Measurements from ENCODE around the gene SLC6A12.

The SLC6A12 gene

DNA sequence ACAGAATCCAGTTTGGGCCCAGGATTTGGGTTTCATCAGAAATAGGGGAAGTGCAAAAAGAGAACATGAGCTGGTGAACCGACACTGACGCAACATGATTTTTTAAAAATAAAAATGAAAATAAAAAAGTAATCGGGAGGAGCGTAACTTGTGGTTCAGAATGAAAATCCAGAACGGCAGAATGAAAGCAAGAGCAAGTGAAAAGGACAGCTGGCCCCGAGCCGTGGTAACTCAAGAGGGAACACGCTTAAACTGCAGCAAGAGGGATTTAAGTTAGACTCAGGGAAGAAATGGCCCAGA lies 1.6 kb downstream of the SLC6A12 start:
- H3K36me3 Mint-ChIP-seq (ENCODE audit: low read depth), result no peaks in the 10 kb centered on the region
- H3K27me3 Mint-ChIP-seq (ENCODE audit: low read depth), result peaks cover 41% of the 10 kb centered on the region
- H3K27ac Mint-ChIP-seq, result peak overlapping the region; percentile 85 to 94 (median 91)
- H3K4me3 Mint-ChIP-seq, result peak overlapping the region in 1 of 3 experiments; percentile 10
- peaks cover 38% of the 10 kb centered on the region for H3K4me1 Mint-ChIP-seq
- no peak for TF ChIP-seq CTCF (IDR thresholded peaks at IDR 0.05; ENCODE audit: unreplicated experiment in 3 of 3)
- H3K9me3 Mint-ChIP-seq, result no peaks in the 10 kb centered on the region

GRCh38 chr12:211639-212414 lies 2.1 kb downstream of the SLC6A12 start:
- no peak for TF ChIP-seq CTCF (IDR thresholded peaks at IDR 0.05; ENCODE audit: unreplicated experiment in 3 of 3)
- Mint-ChIP-seq H3K4me3 (peak overlapping the region in 1 of 3 experiments; percentile 10), H3K36me3 (ENCODE audit: low read depth) (no peaks in the 10 kb centered on the region), H3K4me1 (peaks cover 38% of the 10 kb centered on the region), H3K9me3 (no peaks in the 10 kb centered on the region), H3K27me3 (ENCODE audit: low read depth) (peaks cover 36% of the 10 kb centered on the region), H3K27ac (peak overlapping the region; percentile 82 to 91 (median 85))

DNA sequence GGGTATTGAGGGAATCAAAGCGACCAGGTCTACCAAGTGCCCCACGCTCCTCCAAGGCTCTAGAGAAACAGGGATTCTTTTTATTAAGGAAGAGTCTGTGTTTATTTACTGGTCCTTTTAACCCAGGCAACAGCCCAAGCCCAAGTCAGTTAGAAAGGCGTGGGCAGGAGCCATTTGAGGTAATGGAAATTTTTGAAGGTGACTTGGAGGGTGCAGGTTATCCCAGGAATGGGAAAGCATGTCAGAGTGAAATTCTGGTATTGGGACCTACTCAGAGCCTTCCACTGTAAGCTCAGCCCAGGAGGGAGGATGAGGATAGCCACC lies 2.9 kb downstream of the SLC6A12 start:
- H3K4me1 Mint-ChIP-seq, result peaks cover 38% of the 10 kb centered on the region
- H3K27ac Mint-ChIP-seq, result peak overlapping the region; percentile 73 to 91 (median 82)
- TF ChIP-seq CTCF (IDR thresholded peaks at IDR 0.05; ENCODE audit: unreplicated experiment in 3 of 3), result no peak
- no peaks in the 10 kb centered on the region for H3K36me3 Mint-ChIP-seq (ENCODE audit: low read depth)
- H3K27me3 Mint-ChIP-seq (ENCODE audit: low read depth), result peaks cover 36% of the 10 kb centered on the region
- H3K9me3 Mint-ChIP-seq, result no peaks in the 10 kb centered on the region
- H3K4me3 Mint-ChIP-seq, result peak overlapping the region in 2 of 3 experiments; percentile 44 to 46

- H3K4me3 Mint-ChIP-seq, result peak overlapping the region in 1 of 3 experiments; percentile 46
- H3K4me1 Mint-ChIP-seq, result peaks cover 38% of the 10 kb centered on the region
- no peak for TF ChIP-seq CTCF (IDR thresholded peaks at IDR 0.05; ENCODE audit: unreplicated experiment in 3 of 3)
- H3K27ac Mint-ChIP-seq, result peak overlapping the region; percentile 73 to 91 (median 82)
- H3K27me3 Mint-ChIP-seq (ENCODE audit: low read depth), result peaks cover 36% of the 10 kb centered on the region
- H3K9me3 Mint-ChIP-seq, result no peaks in the 10 kb centered on the region
- no peaks in the 10 kb centered on the region for H3K36me3 Mint-ChIP-seq (ENCODE audit: low read depth)
These were observed 3.4 kb downstream of the SLC6A12 start for GRCh38 chr12:210277-211141.

DNA sequence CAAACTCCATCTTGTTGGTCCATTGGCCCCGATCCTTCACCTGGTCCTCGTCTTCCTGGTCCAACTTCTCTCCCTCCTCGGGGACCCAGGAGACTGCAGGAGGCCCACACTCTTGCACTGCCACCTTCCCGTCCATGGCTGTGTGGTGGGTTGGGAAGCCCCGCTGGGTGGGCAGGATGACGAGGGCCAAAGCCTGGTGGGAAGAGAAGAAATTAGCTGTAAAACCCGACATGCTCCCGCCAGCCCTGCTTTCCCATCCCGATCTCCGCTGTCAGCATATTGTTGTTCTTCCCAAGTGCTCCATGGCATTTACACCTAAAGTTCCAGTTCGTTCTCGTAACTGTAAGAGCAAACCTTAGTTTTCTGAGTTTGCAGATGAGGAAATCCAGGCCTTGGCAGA lies 4.1 kb downstream of the SLC6A12 start:
- Mint-ChIP-seq H3K9me3 (no peaks in the 10 kb centered on the region), H3K4me1 (peaks cover 38% of the 10 kb centered on the region), H3K4me3 (no peak overlapping the region), H3K36me3 (ENCODE audit: low read depth) (no peaks in the 10 kb centered on the region), H3K27ac (no peak overlapping the region), H3K27me3 (ENCODE audit: low read depth) (peaks cover 36% of the 10 kb centered on the region)
- no peak for TF ChIP-seq CTCF (IDR thresholded peaks at IDR 0.05; ENCODE audit: unreplicated experiment in 3 of 3)
